Endometrium (tissue), 2 donors: ENCODE data around the gene SV2C.
"Not testable (repeated sequence)": the region's sequence is repeated elsewhere in the genome, so short reads cannot be mapped to it uniquely, and the experiment has no call there.

Experiments used
- FAIRE-seq: peaks from 2 replicates; lab custom pipeline; 2012; peaks lifted over from hg19 to GRCh38; lab: Jason Lieb, UNC
- donor health status: control.
- donor health status: control.

SV2C gene, protein sequence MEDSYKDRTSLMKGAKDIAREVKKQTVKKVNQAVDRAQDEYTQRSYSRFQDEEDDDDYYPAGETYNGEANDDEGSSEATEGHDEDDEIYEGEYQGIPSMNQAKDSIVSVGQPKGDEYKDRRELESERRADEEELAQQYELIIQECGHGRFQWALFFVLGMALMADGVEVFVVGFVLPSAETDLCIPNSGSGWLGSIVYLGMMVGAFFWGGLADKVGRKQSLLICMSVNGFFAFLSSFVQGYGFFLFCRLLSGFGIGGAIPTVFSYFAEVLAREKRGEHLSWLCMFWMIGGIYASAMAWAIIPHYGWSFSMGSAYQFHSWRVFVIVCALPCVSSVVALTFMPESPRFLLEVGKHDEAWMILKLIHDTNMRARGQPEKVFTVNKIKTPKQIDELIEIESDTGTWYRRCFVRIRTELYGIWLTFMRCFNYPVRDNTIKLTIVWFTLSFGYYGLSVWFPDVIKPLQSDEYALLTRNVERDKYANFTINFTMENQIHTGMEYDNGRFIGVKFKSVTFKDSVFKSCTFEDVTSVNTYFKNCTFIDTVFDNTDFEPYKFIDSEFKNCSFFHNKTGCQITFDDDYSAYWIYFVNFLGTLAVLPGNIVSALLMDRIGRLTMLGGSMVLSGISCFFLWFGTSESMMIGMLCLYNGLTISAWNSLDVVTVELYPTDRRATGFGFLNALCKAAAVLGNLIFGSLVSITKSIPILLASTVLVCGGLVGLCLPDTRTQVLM

GRCh38 chr5:76082772-76083554 lies at the start of gene SV2C:
TSS of gene SV2C (plus strand) at chr5:76083383. CDS start at chr5:76131751, 48,368 bp downstream.
- FAIRE-seq, result no peak

DNA sequence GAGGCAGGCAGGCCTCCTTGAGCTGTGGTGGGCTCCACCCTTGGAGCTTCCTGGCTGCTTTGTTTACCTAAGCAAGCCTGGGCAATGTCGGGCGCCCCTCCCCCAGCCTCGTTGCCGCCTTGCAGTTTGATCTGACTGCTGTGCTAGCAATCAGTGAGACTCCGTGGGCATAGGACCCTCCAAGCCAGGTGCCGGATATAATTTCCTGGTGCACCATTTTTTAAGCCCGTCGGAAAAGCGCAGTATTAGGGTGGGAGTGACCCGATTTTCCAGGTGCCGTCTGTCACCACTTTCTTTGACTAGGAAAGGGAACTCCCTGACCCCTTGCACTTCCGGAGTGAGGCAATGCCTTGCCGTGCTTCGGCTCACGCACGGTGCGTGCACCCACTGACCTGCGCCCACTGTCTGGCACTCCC lies 45.4 kb upstream of the SV2C start:
- not testable (repeated sequence) for FAIRE-seq

GRCh38 chr5:76038212-76038611 lies 45.0 kb upstream of the SV2C start:
- FAIRE-seq, result no peak

DNA sequence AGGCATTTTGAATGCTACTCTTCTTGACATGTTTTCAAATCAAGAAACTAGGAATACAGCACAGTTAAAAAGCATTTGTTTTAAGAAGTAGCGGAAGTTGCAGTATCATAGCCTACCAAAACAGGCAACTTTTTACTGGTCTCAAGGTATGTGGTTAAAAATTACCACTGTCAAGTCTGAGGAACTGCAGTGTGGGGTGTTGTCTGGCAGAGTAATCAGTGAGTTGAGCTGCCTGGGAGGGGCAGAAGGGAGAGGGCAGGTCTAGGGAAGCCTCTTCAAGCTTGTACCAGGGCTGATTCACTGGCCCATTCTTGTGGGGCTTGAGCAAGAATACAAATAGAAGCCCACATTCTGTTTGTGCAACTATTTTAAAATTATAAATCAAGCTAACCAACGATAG lies 42.4 kb upstream of the SV2C start:
- no peak for FAIRE-seq

DNA sequence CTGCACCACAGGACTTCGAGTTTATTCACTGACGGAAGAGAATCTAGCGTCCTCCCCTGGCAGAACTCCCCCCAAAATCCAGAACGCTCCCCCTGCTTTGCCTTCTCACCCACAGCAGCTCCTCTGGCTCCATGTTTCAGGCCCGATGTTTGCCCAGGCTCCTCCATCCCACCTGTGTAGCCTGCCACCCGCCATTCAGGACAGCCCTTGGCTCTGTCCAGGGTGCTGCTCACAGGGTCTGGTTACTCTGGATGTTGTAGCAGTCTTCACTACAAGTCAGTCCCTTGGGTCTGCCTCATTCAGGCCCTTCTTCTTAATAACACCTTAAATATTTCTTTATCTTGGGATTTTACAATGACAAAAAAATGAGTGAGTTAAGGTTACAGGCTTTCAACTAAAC lies 41.3 kb upstream of the SV2C start:
- no peak for FAIRE-seq

- no peak for FAIRE-seq
Observed at GRCh38 chr5:76046741-76047140, 36.4 kb upstream of the SV2C start.

DNA sequence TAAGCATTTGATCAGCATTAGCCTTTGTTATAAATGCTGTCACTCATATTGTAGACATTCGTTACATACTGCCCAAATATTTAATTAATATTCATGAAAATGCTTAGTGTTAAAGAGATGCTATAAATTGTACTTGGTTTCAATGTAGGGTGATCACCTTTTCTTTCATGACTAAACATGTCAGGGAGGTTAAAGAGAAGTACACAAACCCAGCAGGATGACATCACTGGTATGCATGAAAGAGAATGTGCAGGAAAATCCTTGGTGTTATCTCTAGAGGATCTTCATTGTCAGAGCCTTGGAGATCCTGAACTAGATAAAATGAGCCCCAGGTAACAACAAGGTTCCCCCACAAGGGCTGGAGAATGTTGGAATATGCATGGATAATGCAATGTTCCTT lies 33.0 kb upstream of the SV2C start:
- no peak for FAIRE-seq

DNA sequence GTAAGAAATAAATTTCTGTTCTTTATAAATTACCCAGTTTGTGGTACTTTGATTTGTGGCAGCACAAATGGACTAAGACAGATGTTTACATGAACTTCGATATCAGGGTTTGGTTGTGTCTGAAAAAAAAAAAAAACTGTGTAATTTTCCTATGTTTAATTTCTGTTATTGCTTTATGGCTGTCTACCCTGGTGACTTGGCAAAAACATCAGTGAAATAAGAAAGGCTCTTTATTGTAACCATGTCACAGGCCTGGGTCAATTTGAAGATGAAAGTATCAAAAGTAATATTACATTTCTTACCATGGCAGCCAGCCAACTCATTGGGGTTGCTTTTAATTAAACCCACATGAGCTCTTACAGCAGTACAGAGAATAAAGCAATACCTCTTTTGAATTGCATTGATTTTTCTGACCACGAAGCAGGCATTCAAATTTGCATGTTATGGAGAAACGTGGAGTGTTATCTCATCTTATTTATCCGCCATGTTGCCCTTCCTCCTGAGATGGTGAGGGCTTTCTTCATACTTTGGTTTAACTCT lies 20.6 kb upstream of the SV2C start:
- peak; percentile 92 for FAIRE-seq

DNA sequence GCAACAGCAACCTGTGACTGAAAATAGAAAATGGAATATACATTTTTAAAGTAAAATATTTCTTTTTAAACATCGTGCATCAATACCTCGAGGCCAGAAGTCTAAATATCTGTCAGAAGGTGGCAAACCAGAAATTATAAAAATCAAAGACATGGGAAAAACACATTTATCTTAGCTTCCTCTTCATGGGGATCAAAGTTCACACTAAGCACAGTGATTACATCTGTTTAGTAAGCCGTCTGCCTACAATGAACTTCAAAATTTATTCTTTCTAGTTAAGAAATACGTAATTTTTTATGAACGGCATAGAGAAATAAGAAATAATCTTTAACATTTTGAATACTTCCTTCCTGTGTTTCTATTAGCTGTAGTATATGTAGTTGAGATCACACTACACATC lies 17.9 kb upstream of the SV2C start:
- no peak for FAIRE-seq

GRCh38 chr5:76069061-76069735 lies 14.0 kb upstream of the SV2C start:
- FAIRE-seq, result no peak

DNA sequence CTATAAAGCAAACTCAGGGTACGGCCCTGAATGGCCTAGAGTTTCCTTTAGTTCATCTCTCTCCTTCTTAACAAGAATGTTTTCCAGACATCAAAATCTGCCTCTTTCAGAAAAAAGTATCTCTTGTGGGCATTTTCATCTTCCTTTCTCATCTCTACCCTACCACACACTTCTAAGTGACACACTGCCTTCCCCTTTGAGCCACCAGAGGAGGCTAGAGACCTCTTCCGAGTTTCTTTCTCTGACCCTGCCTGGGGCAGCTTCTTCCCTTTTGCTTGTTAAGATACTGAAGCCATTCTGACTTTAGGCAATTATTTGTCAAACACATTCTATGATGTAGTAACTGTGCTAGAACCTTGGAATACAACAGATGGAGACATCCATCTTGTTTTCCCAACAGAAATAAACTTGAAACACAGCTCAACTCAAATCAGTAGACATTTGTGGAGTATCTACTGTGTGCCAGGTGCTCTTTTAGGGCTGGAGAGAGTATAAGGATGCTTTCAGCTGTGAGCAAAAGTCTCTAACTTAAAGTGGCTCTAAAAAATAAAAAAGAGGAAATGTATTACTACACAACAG lies 8.6 kb upstream of the SV2C start:
- no peak for FAIRE-seq

DNA sequence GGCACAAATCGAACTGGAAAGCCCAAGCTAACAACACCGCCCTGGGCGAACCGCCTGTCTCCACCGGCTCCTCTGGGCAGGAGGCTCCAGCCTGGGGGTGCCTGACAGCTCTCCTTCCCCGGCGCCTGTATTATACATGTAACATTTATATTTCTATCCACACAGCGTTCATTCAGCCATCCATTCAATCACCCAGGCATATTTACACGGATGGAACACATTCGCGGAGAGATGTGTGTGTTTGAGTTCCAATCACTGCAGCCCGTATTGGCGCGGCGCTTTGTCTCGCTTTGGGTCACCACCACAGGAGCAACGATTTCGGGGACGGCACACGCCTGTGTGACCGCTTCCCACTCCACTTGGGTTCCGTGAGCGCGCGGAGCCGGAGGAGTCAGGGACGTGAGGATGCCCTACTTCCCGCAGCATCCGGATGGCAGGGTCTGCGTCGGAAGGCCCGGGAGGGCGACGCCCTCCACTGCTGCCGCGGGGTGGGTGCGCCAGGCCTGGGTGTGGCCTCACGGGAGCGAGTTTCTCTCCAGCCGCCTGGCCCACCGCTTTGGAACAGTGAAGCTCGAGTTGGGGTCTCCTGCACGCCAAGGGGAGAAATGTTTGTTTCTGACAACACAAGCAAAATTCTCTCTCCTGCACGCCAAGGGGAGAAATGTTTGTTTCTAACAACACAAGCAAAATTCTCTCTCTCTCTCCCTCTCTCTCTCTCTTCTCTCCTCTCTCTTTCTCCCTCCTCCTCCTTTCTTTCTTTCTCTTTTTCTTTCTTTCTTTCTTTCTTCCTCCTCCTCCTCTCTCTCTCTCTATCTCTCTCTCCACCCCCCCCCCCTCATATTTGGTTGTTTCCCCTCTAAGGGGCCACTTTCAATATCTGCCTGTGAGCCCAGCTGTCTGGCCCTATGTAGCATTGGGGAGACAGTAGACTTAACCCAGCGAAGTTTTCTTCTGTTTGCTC lies 1.1 kb upstream of the SV2C start:
- FAIRE-seq, result no peak

- no peak for FAIRE-seq
Observed at GRCh38 chr5:76083555-76084495, 642 bp downstream of the SV2C start.

DNA sequence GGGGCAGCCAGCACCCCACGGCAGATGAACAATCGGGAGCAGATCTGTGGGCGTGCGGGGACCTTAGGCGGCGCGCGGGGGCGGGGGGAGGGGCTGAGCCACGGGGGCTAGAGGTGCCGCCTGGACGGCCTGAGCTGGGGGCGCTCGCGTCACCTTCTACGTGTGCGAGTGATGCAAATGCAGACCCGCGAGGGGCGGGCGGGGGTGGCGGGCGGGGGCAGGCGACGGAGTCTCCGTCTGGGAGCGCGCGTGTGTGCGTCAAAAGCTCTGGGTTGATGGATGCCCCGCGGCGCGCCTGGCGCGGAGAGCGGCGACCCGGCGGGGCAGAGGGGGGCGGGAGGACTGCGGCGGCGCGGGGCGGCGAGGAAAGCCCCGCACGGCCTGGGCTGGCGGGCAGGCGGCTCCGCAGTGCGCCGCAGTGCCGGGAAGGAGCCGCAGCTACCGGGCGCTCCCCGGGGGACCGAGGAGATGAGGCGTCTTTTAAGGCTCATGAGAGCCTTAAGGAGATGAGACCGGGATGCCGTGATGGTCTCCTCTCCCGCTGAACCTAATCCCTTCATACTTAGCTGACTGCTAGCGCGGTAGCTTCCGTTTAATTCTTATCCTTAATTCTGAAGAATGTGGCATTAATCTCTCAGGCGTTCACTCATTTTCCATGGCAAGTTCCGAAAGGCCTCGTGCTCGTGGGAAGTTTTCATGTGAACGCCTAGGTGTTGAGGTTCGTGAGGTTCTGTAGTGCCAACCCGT lies 1.5 kb downstream of the SV2C start:
- no peak for FAIRE-seq

GRCh38 chr5:76085243-76085579 lies 2.0 kb downstream of the SV2C start:
- no peak for FAIRE-seq

DNA sequence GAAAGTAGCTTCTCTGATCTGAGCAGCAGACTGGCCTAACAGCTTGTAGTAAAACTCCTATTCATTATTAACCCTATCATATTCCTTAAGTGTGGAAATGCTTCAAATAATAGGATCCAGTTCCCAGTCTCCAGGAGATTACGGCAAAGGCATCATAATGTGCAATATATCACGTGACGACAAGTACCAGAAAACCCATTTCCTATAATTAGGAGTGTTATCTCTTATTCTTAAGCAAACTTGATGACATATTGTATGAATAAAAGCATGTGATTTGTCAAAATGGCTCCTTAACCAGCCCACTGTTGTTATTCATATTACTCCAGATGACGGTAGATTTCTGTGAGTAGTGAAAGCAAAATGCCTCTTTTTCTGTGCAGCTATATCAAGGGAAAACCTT lies 2.9 kb downstream of the SV2C start:
- FAIRE-seq, result no peak

DNA sequence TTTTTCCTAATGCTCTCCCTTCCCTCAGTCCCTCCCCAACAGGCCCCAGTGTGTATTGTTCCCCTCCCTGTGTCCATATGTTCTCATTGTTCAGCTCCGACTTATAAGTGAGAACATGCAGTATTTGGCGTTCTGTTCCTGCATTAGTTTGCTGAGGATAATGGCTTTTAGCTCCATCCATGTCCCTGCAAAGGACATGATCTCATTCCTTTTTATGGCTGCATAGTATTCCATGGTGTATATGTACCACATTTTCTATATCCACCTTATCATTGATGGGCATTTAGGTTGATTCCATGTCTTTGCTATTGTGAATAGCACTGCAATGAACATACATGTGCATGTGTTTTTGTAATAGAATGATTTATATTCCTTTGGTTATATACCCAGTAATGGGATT lies 6.0 kb downstream of the SV2C start:
- not testable (repeated sequence) for FAIRE-seq

- FAIRE-seq, result no peak
Observed at GRCh38 chr5:76091351-76091750, 8.2 kb downstream of the SV2C start.

DNA sequence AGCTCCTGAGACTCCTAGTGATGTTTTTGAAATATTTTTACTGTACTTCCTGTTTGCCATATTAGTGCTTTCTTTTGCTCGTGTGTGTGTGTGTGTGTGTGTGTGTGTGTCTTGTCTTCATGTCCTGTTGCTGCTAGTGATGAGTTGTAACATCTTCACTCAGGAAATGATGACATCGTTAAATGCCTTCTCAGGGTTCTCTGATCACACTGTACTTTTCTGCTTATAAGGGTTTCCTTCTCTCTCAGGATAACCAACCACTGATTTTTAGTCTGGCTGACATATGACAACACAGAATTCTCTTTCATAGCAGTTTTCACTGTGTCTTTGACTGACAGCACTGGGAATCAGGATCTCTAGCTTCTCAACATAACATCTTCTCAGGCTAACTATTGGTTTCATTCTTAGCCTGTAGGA lies 16.1 kb downstream of the SV2C start:
- no peak for FAIRE-seq
